ENCODE measurements around the gene PTPRD. TPM values are rescaled to one million over a fixed set of nuclear protein-coding genes. Genes with fewer than 3 reads are reported as not detected.

The PTPRD gene
- total RNA-seq, 3 donors from 2014 or later (not counting 1 experiment from before 2014, with no cell fraction given): 0.05 to 0.68 TPM; not detected in 1

DNA sequence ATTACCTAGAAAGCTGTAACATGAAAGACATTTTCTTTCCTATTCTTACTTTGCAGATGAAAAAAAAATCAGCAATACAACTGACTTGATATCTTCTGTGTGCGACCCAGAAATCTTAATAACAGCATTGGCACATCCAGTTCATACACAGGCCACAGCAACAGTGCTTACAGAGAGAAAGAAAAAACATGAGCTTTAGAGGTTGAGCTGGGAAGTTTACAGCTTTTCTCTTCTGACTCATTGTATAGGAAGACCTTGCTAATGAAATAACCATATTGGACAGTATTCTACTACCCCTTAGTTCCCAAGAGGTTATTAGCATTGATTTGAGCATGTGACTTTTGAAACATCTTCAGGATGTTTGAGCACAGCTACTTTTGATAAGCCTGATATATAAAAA is 1779.8 kb downstream of the PTPRD start:
- H3K27ac Mint-ChIP-seq: no peak overlapping the region
- H3K27me3 Mint-ChIP-seq (ENCODE audit: low read depth in 2 of 2): no peaks in the 10 kb centered on the region
- DNase-seq (no peak), ATAC-seq (no peak)
- no peak overlapping the region for H3K27ac ChIP-seq (ENCODE audit: low read length)
- intact Hi-C loops (cut with micrococcal nuclease): no loop called here
- TF ChIP-seq, protein P1, sequence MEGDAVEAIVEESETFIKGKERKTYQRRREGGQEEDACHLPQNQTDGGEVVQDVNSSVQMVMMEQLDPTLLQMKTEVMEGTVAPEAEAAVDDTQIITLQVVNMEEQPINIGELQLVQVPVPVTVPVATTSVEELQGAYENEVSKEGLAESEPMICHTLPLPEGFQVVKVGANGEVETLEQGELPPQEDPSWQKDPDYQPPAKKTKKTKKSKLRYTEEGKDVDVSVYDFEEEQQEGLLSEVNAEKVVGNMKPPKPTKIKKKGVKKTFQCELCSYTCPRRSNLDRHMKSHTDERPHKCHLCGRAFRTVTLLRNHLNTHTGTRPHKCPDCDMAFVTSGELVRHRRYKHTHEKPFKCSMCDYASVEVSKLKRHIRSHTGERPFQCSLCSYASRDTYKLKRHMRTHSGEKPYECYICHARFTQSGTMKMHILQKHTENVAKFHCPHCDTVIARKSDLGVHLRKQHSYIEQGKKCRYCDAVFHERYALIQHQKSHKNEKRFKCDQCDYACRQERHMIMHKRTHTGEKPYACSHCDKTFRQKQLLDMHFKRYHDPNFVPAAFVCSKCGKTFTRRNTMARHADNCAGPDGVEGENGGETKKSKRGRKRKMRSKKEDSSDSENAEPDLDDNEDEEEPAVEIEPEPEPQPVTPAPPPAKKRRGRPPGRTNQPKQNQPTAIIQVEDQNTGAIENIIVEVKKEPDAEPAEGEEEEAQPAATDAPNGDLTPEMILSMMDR (IDR thresholded peaks at IDR 0.05): no peak
- no peaks in the 10 kb centered on the region for H3K4me1 ChIP-seq (ENCODE audit: control insufficient read depth, insufficient read depth, low read length)
- no peaks in the 10 kb centered on the region for H3K9me3 ChIP-seq (ENCODE audit: control insufficient read depth, insufficient read depth, low read length)
- no peaks in the 10 kb centered on the region for H3K27me3 ChIP-seq (ENCODE audit: control insufficient read depth, insufficient read depth, low read length)
- H3K4me3 Mint-ChIP-seq: no peak overlapping the region
- no peaks in the 10 kb centered on the region for H3K36me3 Mint-ChIP-seq
- H3K36me3 ChIP-seq (ENCODE audit: control insufficient read depth, insufficient read depth, low read length): no peaks in the 10 kb centered on the region
- no peaks in the 10 kb centered on the region for H3K9me3 Mint-ChIP-seq
- WGBS (ENCODE audit: insufficient coverage): no CpG with 5 or more reads among the region's 1 CpG
- H3K4me1 Mint-ChIP-seq: no peaks in the 10 kb centered on the region
- H3K4me3 ChIP-seq (ENCODE audit: low read length): no peak overlapping the region

DNA sequence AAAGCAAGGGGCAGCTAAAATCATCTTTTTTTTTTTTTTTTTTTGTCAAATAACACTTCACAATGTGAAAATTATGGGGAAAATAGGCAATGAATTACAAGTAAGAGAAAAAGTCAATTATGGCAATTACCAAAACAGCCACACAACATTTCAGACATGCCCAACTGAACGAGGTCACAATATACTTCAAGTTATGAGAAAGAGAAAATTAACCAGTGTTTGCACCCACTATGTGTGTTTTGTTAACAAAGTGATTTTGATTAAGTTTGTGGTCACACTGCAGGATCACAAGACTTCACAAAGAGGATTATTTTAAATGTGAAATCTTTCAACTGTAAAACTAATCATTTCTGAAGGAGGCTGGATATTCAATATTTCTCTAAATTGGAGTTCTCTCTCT is 1780.4 kb downstream of the PTPRD start:
- Mint-ChIP-seq H3K4me3 (no peak overlapping the region), H3K9me3 (no peaks in the 10 kb centered on the region), H3K27ac (no peak overlapping the region), H3K4me1 (no peaks in the 10 kb centered on the region), H3K27me3 (ENCODE audit: low read depth in 2 of 2) (no peaks in the 10 kb centered on the region), H3K36me3 (no peaks in the 10 kb centered on the region)
- Histone ChIP-seq H3K36me3 (ENCODE audit: control insufficient read depth, insufficient read depth, low read length) (no peaks in the 10 kb centered on the region), H3K4me1 (ENCODE audit: control insufficient read depth, insufficient read depth, low read length) (no peaks in the 10 kb centered on the region), H3K4me3 (ENCODE audit: low read length) (no peak overlapping the region), H3K27ac (ENCODE audit: low read length) (no peak overlapping the region), H3K9me3 (ENCODE audit: control insufficient read depth, insufficient read depth, low read length) (no peaks in the 10 kb centered on the region), H3K27me3 (ENCODE audit: control insufficient read depth, insufficient read depth, low read length) (no peaks in the 10 kb centered on the region)
- WGBS (ENCODE audit: insufficient coverage): no CpG with 5 or more reads among the region's 1 CpG
- no peak for ATAC-seq
- TF ChIP-seq, protein P1 (IDR thresholded peaks at IDR 0.05): no peak
- intact Hi-C loops (cut with micrococcal nuclease): no loop called here
- DNase-seq: no peak

- Mint-ChIP-seq H3K36me3 (no peaks in the 10 kb centered on the region), H3K4me3 (no peak overlapping the region), H3K4me1 (no peaks in the 10 kb centered on the region), H3K9me3 (peaks cover 2 to 4% of the 10 kb centered on the region in 2 donors), H3K27me3 (ENCODE audit: low read depth in 2 of 2) (no peaks in the 10 kb centered on the region), H3K27ac (no peak overlapping the region)
- WGBS (ENCODE audit: insufficient coverage): 68% methylated on average over 2 of the region's 2 CpGs
- intact Hi-C loops (cut with micrococcal nuclease): no loop called here
- Histone ChIP-seq H3K4me3 (ENCODE audit: low read length) (no peak overlapping the region), H3K4me1 (ENCODE audit: control insufficient read depth, insufficient read depth, low read length) (no peaks in the 10 kb centered on the region), H3K36me3 (ENCODE audit: control insufficient read depth, insufficient read depth, low read length) (no peaks in the 10 kb centered on the region), H3K27me3 (ENCODE audit: control insufficient read depth, insufficient read depth, low read length) (no peaks in the 10 kb centered on the region), H3K9me3 (ENCODE audit: control insufficient read depth, insufficient read depth, low read length) (no peaks in the 10 kb centered on the region), H3K27ac (ENCODE audit: low read length) (no peak overlapping the region)
- no peak for DNase-seq
- TF ChIP-seq, protein P1 (IDR thresholded peaks at IDR 0.05): no peak
- ATAC-seq: no peak
These were observed 1781.2 kb downstream of the PTPRD start for GRCh38 chr9:8831568-8831967.

DNA sequence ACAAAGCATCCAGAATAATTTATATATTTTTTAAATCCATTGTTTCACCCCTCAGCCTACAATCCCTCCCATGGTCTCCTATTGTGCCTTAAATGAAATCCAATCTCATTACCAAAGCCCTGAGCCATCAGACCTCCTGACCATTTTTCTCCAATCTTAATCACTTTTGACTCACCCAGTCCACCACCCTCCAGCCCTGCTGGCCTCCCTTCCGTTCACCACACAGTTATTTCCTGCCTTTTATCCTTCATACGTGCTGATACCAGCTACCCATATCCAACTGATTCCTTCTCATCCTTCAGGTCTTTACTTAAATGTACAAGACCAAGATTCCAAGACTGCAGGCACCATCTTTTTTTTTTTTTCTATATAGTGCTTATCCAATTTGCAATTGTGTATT is 1786.5 kb downstream of the PTPRD start:
- no peak overlapping the region for H3K27ac ChIP-seq (ENCODE audit: low read length)
- intact Hi-C loops (cut with micrococcal nuclease): no loop called here
- no peaks in the 10 kb centered on the region for H3K27me3 ChIP-seq (ENCODE audit: control insufficient read depth, insufficient read depth, low read length)
- no peak for ATAC-seq
- Mint-ChIP-seq H3K27me3 (ENCODE audit: low read depth in 2 of 2) (no peaks in the 10 kb centered on the region), H3K4me3 (no peak overlapping the region), H3K9me3 (peaks cover 6 to 7% of the 10 kb centered on the region in 2 donors), H3K4me1 (no peaks in the 10 kb centered on the region), H3K36me3 (no peaks in the 10 kb centered on the region), H3K27ac (no peak overlapping the region)
- H3K36me3 ChIP-seq (ENCODE audit: control insufficient read depth, insufficient read depth, low read length): no peaks in the 10 kb centered on the region
- no peak for DNase-seq
- H3K4me3 ChIP-seq (ENCODE audit: low read length): no peak overlapping the region
- H3K4me1 ChIP-seq (ENCODE audit: control insufficient read depth, insufficient read depth, low read length): no peaks in the 10 kb centered on the region
- WGBS (ENCODE audit: insufficient coverage): 82% methylated on average over 2 of the region's 2 CpGs
- H3K9me3 ChIP-seq (ENCODE audit: control insufficient read depth, insufficient read depth, low read length): no peaks in the 10 kb centered on the region
- TF ChIP-seq, protein P1 (IDR thresholded peaks at IDR 0.05): no peak
